RCC 7860 (cell line): ENCODE measurements around the gene POPDC2.

Experiments used
- DNase-seq: peaks from one replicate; pipeline ENCODE4 v3.0.0-alpha.2; 2015; ENCODE audit warnings: low spot score
- FAIRE-seq: peaks from 2 replicates; lab custom pipeline; 2012; peaks lifted over from hg19 to GRCh38; lab: Jason Lieb, UNC

The POPDC2 gene

GRCh38 chr3:119642746-119643473, 17.5 kb downstream of the POPDC2 start:
- FAIRE-seq (no peak), DNase-seq (no peak)

- no peak for FAIRE-seq
- DNase-seq = no peak
These were observed 19.0 kb downstream of the POPDC2 start for GRCh38 chr3:119641416-119641815.

GRCh38 chr3:119639494-119640350, 20.7 kb downstream of the POPDC2 start:
- DNase-seq (peak; percentile 16), FAIRE-seq (no peak)

GRCh38 chr3:119637679-119638477, 22.5 kb downstream of the POPDC2 start:
- FAIRE-seq (peak; percentile 95), DNase-seq (peak; percentile 96)

- FAIRE-seq = peak; percentile 45
- DNase-seq = peak; percentile 39
These were observed 23.3 kb downstream of the POPDC2 start for GRCh38 chr3:119636891-119637611.

- DNase-seq (peak; percentile 68), FAIRE-seq (peak; percentile 84)
These were observed 24.1 kb downstream of the POPDC2 start for GRCh38 chr3:119636249-119636648.

GRCh38 chr3:119635719-119636118, 24.7 kb downstream of the POPDC2 start:
- no peak for FAIRE-seq
- DNase-seq = no peak

- DNase-seq (no peak), FAIRE-seq (no peak)
These were observed 27.6 kb downstream of the POPDC2 start for GRCh38 chr3:119632829-119633228.

GRCh38 chr3:119632216-119632615, 28.2 kb downstream of the POPDC2 start:
- DNase-seq = no peak
- FAIRE-seq = no peak

GRCh38 chr3:119631516-119631915, 28.9 kb downstream of the POPDC2 start:
- FAIRE-seq (no peak), DNase-seq (no peak)

GRCh38 chr3:119630880-119631329, 29.5 kb downstream of the POPDC2 start:
- FAIRE-seq = no peak
- DNase-seq = no peak

GRCh38 chr3:119630128-119630879, 30.1 kb downstream of the POPDC2 start:
- DNase-seq (no peak), FAIRE-seq (no peak)

- no peak for DNase-seq
- FAIRE-seq = no peak
These were observed 31.5 kb downstream of the POPDC2 start for GRCh38 chr3:119628816-119629445.

- FAIRE-seq = no peak
- no peak for DNase-seq
These were observed 32.0 kb downstream of the POPDC2 start for GRCh38 chr3:119628390-119628789.

- FAIRE-seq (no peak), DNase-seq (no peak)
These were observed 32.9 kb downstream of the POPDC2 start for GRCh38 chr3:119627461-119627860.

- no peak for DNase-seq
- FAIRE-seq = no peak
These were observed 34.2 kb downstream of the POPDC2 start for GRCh38 chr3:119626196-119626595.

GRCh38 chr3:119625451-119626153, 34.8 kb downstream of the POPDC2 start:
- DNase-seq (no peak), FAIRE-seq (no peak)

GRCh38 chr3:119624002-119624720, 36.2 kb downstream of the POPDC2 start:
- DNase-seq (no peak), FAIRE-seq (no peak)
